Naive thymus-derived CD4-positive, alpha-beta T cell (primary cell): ENCODE measurements around the gene AHI1. TPM values are rescaled to one million over a fixed set of nuclear protein-coding genes. Genes with fewer than 3 reads are reported as not detected.

Source experiments
- ATAC-seq: fragments of 150-1000 bp; cut with Tn5 transposase; 2 replicates; pipeline ENCODE4 v1.10.0; 2021; ENCODE audit warnings: mild to moderate bottlenecking, moderate library complexity
- CTCF ChIA-PET: fragments of 350-600 bp; sonication (Branson Sonifier 250); formaldehyde crosslinking; loops from one replicate; lab custom pipeline; 2021; ENCODE audit warnings: antibody characterized with exemption; lab: Charles Lee
- POLR2A ChIA-PET: fragments of 350-600 bp; sonication (Branson Sonifier 250); formaldehyde crosslinking; loops from one replicate; lab custom pipeline; 2021; ENCODE audit warnings: antibody characterized with exemption, inconsistent platforms; lab: Charles Lee
- DNase-seq, 9 donors: peaks; one replicate each; pipeline versions ENCODE4 v3.0.0 to v3.0.0-alpha.2; 2020 to 2022; ENCODE audit warnings: mixed read lengths in 1 of 9
- H3K27ac ChIP-seq: one replicate; pipeline ENCODE4 v1.7.0; 2013; ENCODE audit warnings: mild to moderate bottlenecking, low read depth, low read length, moderate library complexity
- H3K27me3 ChIP-seq, 2 donors: one replicate each; pipeline ENCODE4 v1.7.0; 2013; ENCODE audit warnings: low read length in 2 of 2, mild to moderate bottlenecking in 2 of 2, moderate library complexity in 2 of 2; ENCODE audit not compliant: control insufficient read depth in 2 of 2, insufficient read depth in 2 of 2
- H3K36me3 ChIP-seq, 3 experiments: 1 replicate in 2 of 3; 2 replicates in 1 of 3; pipeline ENCODE4 v1.7.0; 2013; ENCODE audit warnings: low read length in 3 of 3, mild to moderate bottlenecking in 3 of 3, moderate library complexity in 1 of 3; ENCODE audit not compliant: insufficient read depth in 3 of 3, control insufficient read depth in 2 of 3
- H3K4me1 ChIP-seq, 2 donors: one replicate each; pipeline ENCODE4 v1.7.0; 2013; ENCODE audit warnings: low read length in 2 of 2, mild to moderate bottlenecking in 2 of 2, moderate library complexity in 1 of 2; ENCODE audit not compliant: control insufficient read depth in 2 of 2, insufficient read depth in 2 of 2
- H3K4me3 ChIP-seq: 2 replicates; pipeline ENCODE4 v1.7.0; 2013; ENCODE audit warnings: mild to moderate bottlenecking, low read length
- H3K9me3 ChIP-seq, 3 experiments: 1 replicate in 2 of 3; 2 replicates in 1 of 3; pipeline ENCODE4 v1.7.0; 2013; ENCODE audit warnings: low read length in 3 of 3; ENCODE audit not compliant: control insufficient read depth in 2 of 3
- H3K27ac Mint-ChIP-seq, 9 donors: one replicate each; pipeline ENCODE4 v1.8.0; 2020 to 2022; ENCODE audit warnings: mixed read lengths in 9 of 9, mild to moderate bottlenecking in 8 of 9, moderate library complexity in 5 of 9, inconsistent platforms in 2 of 9
- H3K27me3 Mint-ChIP-seq, 5 donors: one replicate each; pipeline ENCODE4 v1.8.0; 2021 to 2022; ENCODE audit warnings: mixed read lengths in 5 of 5, mild to moderate bottlenecking in 1 of 5
- H3K36me3 Mint-ChIP-seq, 5 donors: one replicate each; pipeline ENCODE4 v1.8.0; 2020 to 2022; ENCODE audit warnings: mixed read lengths in 5 of 5, mild to moderate bottlenecking in 3 of 5, inconsistent platforms in 1 of 5
- H3K4me1 Mint-ChIP-seq, 7 donors: one replicate each; pipeline ENCODE4 v1.8.0; 2020 to 2022; ENCODE audit warnings: mixed read lengths in 7 of 7, mild to moderate bottlenecking in 3 of 7, inconsistent platforms in 1 of 7
- H3K4me3 Mint-ChIP-seq, 10 donors: one replicate each; pipeline ENCODE4 v1.8.0; 2020 to 2022; ENCODE audit warnings: mild to moderate bottlenecking in 10 of 10, mixed read lengths in 10 of 10, moderate library complexity in 6 of 10, inconsistent platforms in 2 of 10
- H3K9me3 Mint-ChIP-seq, 11 donors: one replicate each; pipeline ENCODE4 v1.8.0; 2020 to 2022; ENCODE audit warnings: mixed read lengths in 11 of 11, mild to moderate bottlenecking in 4 of 11, inconsistent platforms in 1 of 11, moderate library complexity in 1 of 11
- intact Hi-C, 2 donors: fragments of 100-400 bp; cut with micrococcal nuclease; formaldehyde crosslinking; loops; one replicate each; pipeline ENCODE4 v1.15.1; 2023
- polyA plus RNA-seq, 2 donors: library from polyadenylated mRNA; unstranded; fragments of 300-500 nt; fragmentation: Illumina TruSeq; gene quantifications; one replicate each; pipeline ENCODE4 v1.2.3, GENCODE V29; 2021
- total RNA-seq, 6 experiments: library from RNA in 5 of 6; stranded (reverse) in 5 of 6; gene quantifications; 1 replicate in 5 of 6; 2 replicates in 1 of 6; pipeline ENCODE4 v1.2.3 and lab custom pipeline; 2021 to 2026

AHI1 gene
- total and polyA plus RNA-seq, 7 experiments from 2014 or later: 1.9 to 31.3 (median 13.3) TPM

GRCh38 chr6:135535989-135536414, 38.5 kb upstream of the AHI1 start:
- ChIA-PET POLR2A (interaction anchor here (1.0 to 1.1 kb wide), 2 partner anchors 38 to 374 kb away, joined by 3 read pairs; no protein-coding TSS in a partner anchor), CTCF (interaction anchor here (0.5 to 3.7 kb wide), 9 partner anchors 8 to 845 kb away, joined by 3 to 29 read pairs (median 5); no protein-coding TSS in a partner anchor)
- H3K4me3 Mint-ChIP-seq: peak overlapping the region in 8 of 10 donors; percentile 48 to 80 (median 69)
- H3K27ac Mint-ChIP-seq: peak overlapping the region in 3 of 9 donors; percentile 34 to 80 (median 41)
- no peak overlapping the region for H3K27ac ChIP-seq
- peaks cover 0 to 4% (median 0%) of the 10 kb centered on the region in 5 donors for H3K27me3 Mint-ChIP-seq
- no peaks in the 10 kb centered on the region for H3K9me3 ChIP-seq
- H3K9me3 Mint-ChIP-seq: peaks cover 0 to 4% (median 0%) of the 10 kb centered on the region in 11 donors
- no peaks in the 10 kb centered on the region for H3K36me3 ChIP-seq
- DNase-seq (peak in 7 of 9 donors; percentile 4 to 54 (median 36)), ATAC-seq (peak; percentile 60)
- H3K4me3 ChIP-seq: no peak overlapping the region
- H3K36me3 Mint-ChIP-seq: peaks cover 0 to 20% (median 0%) of the 10 kb centered on the region in 5 donors
- peaks cover 0 to 46% (median 9%) of the 10 kb centered on the region in 7 donors for H3K4me1 Mint-ChIP-seq
- intact Hi-C loops: loop anchor here (1.0 to 5.0 kb wide), 11 partner anchors 30 to 781 kb away; partner anchors contain the start of genes AHI1 (in 1 of the 2) and PDE7B (in 1 of the 2)
- no peaks in the 10 kb centered on the region for H3K27me3 ChIP-seq
- H3K4me1 ChIP-seq: peaks cover 4 to 12% of the 10 kb centered on the region in 2 donors

DNA sequence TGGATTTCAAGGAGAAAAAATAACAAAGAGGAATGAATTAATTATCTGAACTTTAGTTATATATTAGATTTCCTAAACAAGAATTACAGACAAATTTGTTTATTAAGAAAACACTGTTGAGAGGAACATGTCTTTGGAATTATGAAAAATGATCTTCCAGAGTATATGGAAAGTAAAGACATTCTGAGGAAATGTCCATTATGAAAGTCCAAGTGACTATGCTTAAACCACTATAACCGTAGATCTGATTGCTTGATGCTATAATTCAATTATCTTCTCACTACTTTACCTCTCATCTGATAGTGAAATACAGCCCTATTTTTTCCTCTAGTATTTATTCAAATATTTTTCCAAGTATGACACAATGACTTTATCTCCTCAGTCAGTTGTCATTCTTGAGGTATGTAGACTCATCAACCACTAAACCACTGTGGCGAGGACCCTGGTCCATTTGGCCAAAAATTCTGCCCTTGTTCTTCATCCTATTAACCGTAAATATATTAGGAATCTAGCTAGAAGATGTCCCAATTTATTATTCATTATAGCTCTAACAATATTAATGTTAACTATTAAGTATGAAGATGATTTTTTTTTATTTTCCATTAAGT, 37.3 kb upstream of the AHI1 start:
- ATAC-seq: no peak
- Mint-ChIP-seq H3K36me3 (peaks cover 0 to 10% (median 0%) of the 10 kb centered on the region in 5 donors), H3K27me3 (no peaks in the 10 kb centered on the region), H3K9me3 (peaks cover 0 to 4% (median 0%) of the 10 kb centered on the region in 11 donors), H3K27ac (no peak overlapping the region), H3K4me3 (no peak overlapping the region), H3K4me1 (peaks cover 0 to 35% (median 9%) of the 10 kb centered on the region in 7 donors)
- intact Hi-C loops: loop anchor here in 1 of 2 donors (5.0 kb wide), 1 partner anchor 38 kb away; the partner anchor contains the start of gene AHI1
- CTCF ChIA-PET: interaction anchor here (0.6 to 3.7 kb wide), 13 partner anchors 9 to 1206 kb away, joined by 3 to 29 read pairs (median 5); no protein-coding TSS in a partner anchor
- Histone ChIP-seq H3K4me3 (no peak overlapping the region), H3K9me3 (no peaks in the 10 kb centered on the region), H3K4me1 (peaks cover 4 to 12% of the 10 kb centered on the region in 2 donors), H3K27me3 (no peaks in the 10 kb centered on the region), H3K36me3 (no peaks in the 10 kb centered on the region), H3K27ac (no peak overlapping the region)
- POLR2A ChIA-PET: interaction anchor here (1.1 kb wide), 1 partner anchor 375 kb away, joined by 3 read pairs; no protein-coding TSS in a partner anchor
- DNase-seq: no peak

GRCh38 chr6:135532559-135532958, 35.0 kb upstream of the AHI1 start:
- peaks cover 4 to 8% of the 10 kb centered on the region in 2 donors for H3K4me1 ChIP-seq
- ATAC-seq: no peak
- DNase-seq: no peak
- intact Hi-C loops: no loop called here
- no peak overlapping the region for H3K4me3 ChIP-seq
- H3K27me3 ChIP-seq: no peaks in the 10 kb centered on the region
- H3K4me1 Mint-ChIP-seq: peaks cover 0 to 20% (median 9%) of the 10 kb centered on the region in 7 donors
- CTCF ChIA-PET: interaction anchor here (1.1 kb wide), 1 partner anchor 377 kb away, joined by 3 read pairs; no protein-coding TSS in a partner anchor
- no peak overlapping the region for H3K4me3 Mint-ChIP-seq
- no peaks in the 10 kb centered on the region for H3K36me3 Mint-ChIP-seq
- H3K27ac ChIP-seq: no peak overlapping the region
- no peak overlapping the region for H3K27ac Mint-ChIP-seq
- no peaks in the 10 kb centered on the region for H3K9me3 Mint-ChIP-seq
- H3K27me3 Mint-ChIP-seq: no peaks in the 10 kb centered on the region
- no peaks in the 10 kb centered on the region for H3K36me3 ChIP-seq
- no peaks in the 10 kb centered on the region for H3K9me3 ChIP-seq
- POLR2A ChIA-PET: no interaction called here

GRCh38 chr6:135531954-135532490, 34.5 kb upstream of the AHI1 start:
- peaks cover 0 to 17% (median 8%) of the 10 kb centered on the region in 7 donors for H3K4me1 Mint-ChIP-seq
- no peaks in the 10 kb centered on the region for H3K36me3 Mint-ChIP-seq
- ChIA-PET CTCF (no interaction called here), POLR2A (no interaction called here)
- peak; percentile 41 for ATAC-seq
- H3K9me3 Mint-ChIP-seq: no peaks in the 10 kb centered on the region
- no peak overlapping the region for H3K4me3 Mint-ChIP-seq
- Histone ChIP-seq H3K4me3 (no peak overlapping the region), H3K9me3 (no peaks in the 10 kb centered on the region), H3K4me1 (peaks cover 4 to 7% of the 10 kb centered on the region in 2 donors), H3K36me3 (no peaks in the 10 kb centered on the region), H3K27me3 (no peaks in the 10 kb centered on the region), H3K27ac (no peak overlapping the region)
- no peak for DNase-seq
- no peak overlapping the region for H3K27ac Mint-ChIP-seq
- intact Hi-C loops: no loop called here
- H3K27me3 Mint-ChIP-seq: no peaks in the 10 kb centered on the region

- DNase-seq (no peak), ATAC-seq (no peak)
- H3K4me1 Mint-ChIP-seq: peaks cover 0 to 4% (median 0%) of the 10 kb centered on the region in 7 donors
- Histone ChIP-seq H3K4me1 (peaks cover 0 to 7% of the 10 kb centered on the region in 2 donors), H3K4me3 (no peak overlapping the region), H3K9me3 (no peaks in the 10 kb centered on the region), H3K27me3 (no peaks in the 10 kb centered on the region), H3K27ac (no peak overlapping the region), H3K36me3 (no peaks in the 10 kb centered on the region)
- no peak overlapping the region for H3K4me3 Mint-ChIP-seq
- peaks cover 0 to 1% (median 0%) of the 10 kb centered on the region in 5 donors for H3K36me3 Mint-ChIP-seq
- ChIA-PET CTCF (no interaction called here), POLR2A (no interaction called here)
- no peaks in the 10 kb centered on the region for H3K27me3 Mint-ChIP-seq
- intact Hi-C loops: no loop called here
- no peaks in the 10 kb centered on the region for H3K9me3 Mint-ChIP-seq
- H3K27ac Mint-ChIP-seq: no peak overlapping the region
Observed at GRCh38 chr6:135530113-135530512, 32.6 kb upstream of the AHI1 start.

GRCh38 chr6:135527960-135528249, 30.4 kb upstream of the AHI1 start:
- peaks cover 0 to 7% of the 10 kb centered on the region in 2 donors for H3K4me1 ChIP-seq
- no peaks in the 10 kb centered on the region for H3K27me3 ChIP-seq
- Mint-ChIP-seq H3K27ac (no peak overlapping the region), H3K27me3 (no peaks in the 10 kb centered on the region), H3K4me1 (peaks cover 0 to 8% (median 0%) of the 10 kb centered on the region in 7 donors), H3K4me3 (no peak overlapping the region), H3K9me3 (peaks cover 0 to 4% (median 0%) of the 10 kb centered on the region in 11 donors), H3K36me3 (peaks cover 0 to 11% (median 0%) of the 10 kb centered on the region in 5 donors)
- H3K36me3 ChIP-seq: no peaks in the 10 kb centered on the region
- ATAC-seq (no peak), DNase-seq (no peak)
- no peaks in the 10 kb centered on the region for H3K9me3 ChIP-seq
- no peak overlapping the region for H3K4me3 ChIP-seq
- ChIA-PET CTCF (no interaction called here), POLR2A (no interaction called here)
- H3K27ac ChIP-seq: no peak overlapping the region
- intact Hi-C loops: loop anchor here in 1 of 2 donors (10.0 kb wide), 1 partner anchor 507 kb away; no protein-coding TSS in a partner anchor
